Keratinocyte (primary cell): ENCODE data around the gene ANGPTL2. TPM values are rescaled to one million over a fixed set of nuclear protein-coding genes. Genes with fewer than 3 reads are reported as not detected.

Experiments used
- DNase-seq: peaks from one replicate; pipeline ENCODE4 v3.0.0-alpha.2; 2011; ENCODE audit warnings: low read depth, missing footprints, low spot score
- FAIRE-seq: peaks from 2 replicates; lab custom pipeline; 2011; peaks lifted over from hg19 to GRCh38; lab: Jason Lieb, UNC
- H2AFZ ChIP-seq: 2 replicates; pipeline ENCODE4 v1.6.0; 2012; ENCODE audit warnings: low read length, control low read depth, inconsistent platforms; ENCODE audit not compliant: control insufficient read depth
- H3K27ac ChIP-seq: 2 replicates; pipeline ENCODE4 v1.5.1; 2011; ENCODE audit warnings: low read length; ENCODE audit not compliant: control insufficient read depth, insufficient read depth
- H3K27me3 ChIP-seq: 3 replicates; pipeline ENCODE4 v1.6.0; 2011; ENCODE audit warnings: low read length; ENCODE audit not compliant: control insufficient read depth, insufficient read depth; ENCODE audit errors: extremely low read depth
- H3K36me3 ChIP-seq, 2 experiments: 2 replicates in 1 of 2; 3 replicates in 1 of 2; pipeline ENCODE4 v1.5.1; 2011; ENCODE audit warnings: low read length in 2 of 2, mild to moderate bottlenecking in 1 of 2; ENCODE audit not compliant: control insufficient read depth in 2 of 2, insufficient read depth in 2 of 2; ENCODE audit errors: extremely low read depth in 1 of 2
- H3K4me1 ChIP-seq: 3 replicates; pipeline ENCODE4 v1.5.1; 2011; ENCODE audit warnings: low read length; ENCODE audit not compliant: control insufficient read depth, insufficient read depth; ENCODE audit errors: extremely low read depth
- H3K4me2 ChIP-seq: 3 replicates; pipeline ENCODE4 v1.6.0; 2011; ENCODE audit warnings: low read depth, low read length; ENCODE audit not compliant: control insufficient read depth, insufficient read depth; ENCODE audit errors: extremely low read depth
- H3K4me3 ChIP-seq, 3 experiments: fragments of 200-600 bp in 1 of 3; sonication (generic) in 1 of 3; 2 replicates in 2 of 3; 3 replicates in 1 of 3; pipeline ENCODE4 v1.5.1; 2011 to 2016; ENCODE audit warnings: low read length in 3 of 3, mild to moderate bottlenecking in 3 of 3, control low read depth in 2 of 3, inconsistent platforms in 1 of 3, low read depth in 1 of 3, mixed read lengths in 1 of 3, mixed run types in 1 of 3, moderate library complexity in 1 of 3; ENCODE audit not compliant: control insufficient read depth in 2 of 3, insufficient read depth in 2 of 3; ENCODE audit errors: extremely low read depth in 1 of 3
- H3K79me2 ChIP-seq: 2 replicates; pipeline ENCODE4 v1.6.0; 2012; ENCODE audit warnings: low read length; ENCODE audit not compliant: control insufficient read depth, insufficient read depth
- H3K9ac ChIP-seq: 3 replicates; pipeline ENCODE4 v1.6.0; 2011; ENCODE audit warnings: low read length; ENCODE audit not compliant: control insufficient read depth, insufficient read depth; ENCODE audit errors: extremely low read depth
- H3K9me1 ChIP-seq: 3 replicates; pipeline ENCODE4 v1.6.0; 2011; ENCODE audit warnings: low read length; ENCODE audit not compliant: control insufficient read depth, insufficient read depth; ENCODE audit errors: extremely low read depth
- H3K9me3 ChIP-seq: 2 replicates; pipeline ENCODE4 v1.5.1; 2012; ENCODE audit warnings: low read depth, low read length; ENCODE audit not compliant: control insufficient read depth
- H4K20me1 ChIP-seq: 3 replicates; pipeline ENCODE4 v1.6.0; 2011; ENCODE audit warnings: low read length; ENCODE audit not compliant: control insufficient read depth, insufficient read depth; ENCODE audit errors: extremely low read depth
- EZH2 ChIP-seq: IDR thresholded peaks from one replicate; pipeline ENCODE4 v1.6.1; 2012; ENCODE audit warnings: inconsistent platforms, mild to moderate bottlenecking, low read length, moderate library complexity
- dilution Hi-C: fragments of 300-500 bp; cut with MboI; formaldehyde crosslinking; loops from one replicate; pipeline ENCODE4 v1.7.0; 2020; ENCODE audit warnings: low sequenced_read_pairs; ENCODE audit not compliant: extremely low pct_ligation_motif_present
- polyA plus RNA-seq, 5 experiments: library from polyadenylated mRNA; depleted of rRNA in 3 of 5; stranded (reverse) in 3 of 5; stranded (forward) in 1 of 5; unstranded in 1 of 5; fragments of >200 nt; gene quantifications; 1 replicate in 1 of 5; 2 replicates in 3 of 5; 3 replicates in 1 of 5; pipeline versions ENCODE4 v1.2.1 to v1.2.3, GENCODE V29; 2011 to 2012; ENCODE audit warnings: missing spikeins in 2 of 5, low read depth in 1 of 5, low replicate concordance in 1 of 5
- TF ChIP-seq, protein P1 (sequence below), 3 experiments: IDR thresholded peaks in 1 of 3; conservative IDR thresholded peaks in 1 of 3; optimal IDR thresholded peaks in 1 of 3; 2 replicates in 2 of 3; 3 replicates in 1 of 3; pipeline versions ENCODE3 to v1.5.1; 2011; ENCODE audit warnings: low read length in 3 of 3, mild to moderate bottlenecking in 3 of 3, moderate library complexity in 2 of 3, control low read depth in 1 of 3, inconsistent platforms in 1 of 3; ENCODE audit not compliant: insufficient read depth in 2 of 3; ENCODE audit errors: extremely low read depth in 1 of 3

Gene ANGPTL2
- polyA plus RNA-seq, 1 donor (not counting 4 experiments of a cell fraction or from before 2014, with no cell fraction given), result 0.18 TPM

DNA sequence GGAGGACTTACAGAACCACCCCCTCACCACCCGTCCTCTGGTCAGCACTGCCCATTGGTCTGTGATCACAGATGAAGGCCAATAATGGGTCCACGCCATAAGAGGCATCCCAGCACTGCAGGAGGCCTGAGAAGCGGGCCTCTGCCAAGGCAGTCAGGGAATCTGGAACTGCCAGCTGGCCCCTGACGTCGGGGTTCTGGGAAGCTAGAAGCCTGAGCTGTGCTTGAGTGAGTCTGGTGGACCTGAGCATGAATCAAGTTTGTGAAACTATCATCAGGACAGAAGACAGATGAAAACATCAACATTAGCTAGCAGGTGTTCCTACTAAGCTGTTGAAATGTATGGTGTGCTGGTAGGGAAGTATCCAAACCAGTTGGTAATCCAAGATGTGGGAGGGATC, 7.8 kb downstream of the ANGPTL2 start:
- peaks cover 8% of the 10 kb centered on the region for H3K4me1 ChIP-seq
- no peak overlapping the region for H2AFZ ChIP-seq
- no peaks in the 10 kb centered on the region for H3K9me3 ChIP-seq
- no peak overlapping the region for H3K9ac ChIP-seq
- dilution Hi-C loops, result no loop called here
- peaks cover 5% of the 10 kb centered on the region for H3K27me3 ChIP-seq
- no peaks in the 10 kb centered on the region for H4K20me1 ChIP-seq
- no peaks in the 10 kb centered on the region for H3K36me3 ChIP-seq
- TF ChIP-seq, protein P1, sequence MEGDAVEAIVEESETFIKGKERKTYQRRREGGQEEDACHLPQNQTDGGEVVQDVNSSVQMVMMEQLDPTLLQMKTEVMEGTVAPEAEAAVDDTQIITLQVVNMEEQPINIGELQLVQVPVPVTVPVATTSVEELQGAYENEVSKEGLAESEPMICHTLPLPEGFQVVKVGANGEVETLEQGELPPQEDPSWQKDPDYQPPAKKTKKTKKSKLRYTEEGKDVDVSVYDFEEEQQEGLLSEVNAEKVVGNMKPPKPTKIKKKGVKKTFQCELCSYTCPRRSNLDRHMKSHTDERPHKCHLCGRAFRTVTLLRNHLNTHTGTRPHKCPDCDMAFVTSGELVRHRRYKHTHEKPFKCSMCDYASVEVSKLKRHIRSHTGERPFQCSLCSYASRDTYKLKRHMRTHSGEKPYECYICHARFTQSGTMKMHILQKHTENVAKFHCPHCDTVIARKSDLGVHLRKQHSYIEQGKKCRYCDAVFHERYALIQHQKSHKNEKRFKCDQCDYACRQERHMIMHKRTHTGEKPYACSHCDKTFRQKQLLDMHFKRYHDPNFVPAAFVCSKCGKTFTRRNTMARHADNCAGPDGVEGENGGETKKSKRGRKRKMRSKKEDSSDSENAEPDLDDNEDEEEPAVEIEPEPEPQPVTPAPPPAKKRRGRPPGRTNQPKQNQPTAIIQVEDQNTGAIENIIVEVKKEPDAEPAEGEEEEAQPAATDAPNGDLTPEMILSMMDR (optimal IDR thresholded peaks at IDR 0.05 in 1 of 3, IDR thresholded peaks at IDR 0.05 in 1 of 3, conservative IDR thresholded peaks at IDR 0.05 in 1 of 3; ENCODE audit: extremely low read depth in 1 of 3, insufficient read depth in 2 of 3, low read length in 3 of 3), result no peak
- no peaks in the 10 kb centered on the region for H3K9me1 ChIP-seq
- no peaks in the 10 kb centered on the region for H3K79me2 ChIP-seq
- H3K4me3 ChIP-seq, result no peak overlapping the region
- DNase-seq (no peak), FAIRE-seq (no peak)
- H3K4me2 ChIP-seq, result no peak overlapping the region
- H3K27ac ChIP-seq, result no peak overlapping the region

DNA sequence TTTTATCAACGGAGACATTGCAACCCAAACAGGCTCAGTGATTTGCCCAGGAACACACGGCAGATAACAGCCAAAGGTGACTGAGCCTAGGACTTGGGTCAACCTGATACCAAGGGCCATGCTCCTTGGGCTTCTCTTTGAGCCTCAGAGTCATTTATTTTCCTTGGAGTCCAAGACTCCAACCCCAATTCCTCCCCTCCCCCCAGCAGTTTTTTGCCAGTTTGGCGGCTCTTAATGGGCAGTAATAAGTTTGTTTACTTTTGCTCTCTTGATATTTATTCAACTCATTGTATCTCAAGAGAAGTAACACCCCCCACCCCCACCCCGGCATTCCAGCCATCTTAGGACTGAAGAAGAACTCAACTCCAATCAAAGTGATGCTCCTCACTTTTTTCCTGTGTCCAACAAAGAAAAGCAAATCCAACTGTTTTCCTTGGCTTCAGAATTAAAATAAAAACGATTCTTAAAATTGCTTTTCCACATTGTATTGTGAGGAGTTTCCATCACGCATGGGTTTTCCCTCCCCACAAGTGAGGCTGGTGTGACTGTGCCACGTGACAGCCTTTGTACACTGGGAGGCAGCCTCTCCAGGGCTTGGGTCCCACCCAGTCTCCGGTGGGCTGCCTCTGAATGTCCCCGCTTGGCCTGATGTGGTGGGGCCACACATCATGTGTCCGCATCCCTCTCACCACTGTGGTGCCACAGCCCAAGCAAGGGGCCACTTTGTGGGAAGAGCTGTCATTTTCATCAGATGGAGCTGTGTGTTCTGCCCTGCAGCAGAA, 9.1 kb downstream of the ANGPTL2 start:
- Histone ChIP-seq H3K4me1 (peaks cover 8% of the 10 kb centered on the region), H3K4me2 (no peak overlapping the region), H3K36me3 (no peaks in the 10 kb centered on the region), H3K9ac (no peak overlapping the region), H3K4me3 (no peak overlapping the region), H2AFZ (no peak overlapping the region), H3K27me3 (no peaks in the 10 kb centered on the region), H3K9me1 (no peaks in the 10 kb centered on the region), H4K20me1 (no peaks in the 10 kb centered on the region), H3K9me3 (no peaks in the 10 kb centered on the region), H3K27ac (no peak overlapping the region), H3K79me2 (no peaks in the 10 kb centered on the region)
- FAIRE-seq (no peak), DNase-seq (no peak)
- TF ChIP-seq, protein P1 (optimal IDR thresholded peaks at IDR 0.05 in 1 of 3, IDR thresholded peaks at IDR 0.05 in 1 of 3, conservative IDR thresholded peaks at IDR 0.05 in 1 of 3; ENCODE audit: extremely low read depth in 1 of 3, insufficient read depth in 2 of 3, low read length in 3 of 3), result no peak
- no peak for TF ChIP-seq EZH2
- dilution Hi-C loops, result no loop called here
